Measurements from ENCODE around the gene CYP20A1. TPM values are rescaled to one million over a fixed set of nuclear protein-coding genes. Genes with fewer than 3 reads are reported as not detected.

CYP20A1 gene
- total and polyA plus RNA-seq, 9 of the 15 experiments (the other 6 are each of a cell fraction or from before 2014, with no cell fraction given), result 10.3 to 31.7 (median 12.4) TPM

GRCh38 chr2:203328760-203329540 lies 90.1 kb downstream of the CYP20A1 start (continued):
- TF ChIP-seq YY1 (IDR thresholded peaks at IDR 0.05; ENCODE audit: borderline replicate concordance in 1 of 3, control insufficient read depth in 1 of 3, extremely low read depth in 1 of 3, insufficient read depth in 3 of 3, insufficient read length in 1 of 3, insufficient replicate concordance in 2 of 3, low read depth in 1 of 3, low read length in 2 of 3), result peak in 1 of 3 experiments; percentile 30
- no peak for TF ChIP-seq HLTF (IDR thresholded peaks at IDR 0.05)
- TF ChIP-seq MITF (IDR thresholded peaks at IDR 0.05), result no peak
- no peak for TF ChIP-seq RBM39 (optimal IDR thresholded peaks at IDR 0.05; ENCODE audit: low read depth, low read length)
- TF ChIP-seq CHD7 (IDR thresholded peaks at IDR 0.05; ENCODE audit: low read depth, low read length), result no peak
- peak; percentile 64 to 90 for TF ChIP-seq E2F6 (IDR thresholded peaks at IDR 0.05; ENCODE audit: borderline replicate concordance in 1 of 2, extremely low read depth in 1 of 2, insufficient read depth in 1 of 2, insufficient read length in 1 of 2, low read depth in 1 of 2, low read length in 1 of 2, poor library complexity in 1 of 2, severe bottlenecking in 1 of 2)
- no peak for TF ChIP-seq ZBTB9 (CRISPR knock-in tag; IDR thresholded peaks at IDR 0.05)
- TF ChIP-seq CREB1 (IDR thresholded peaks at IDR 0.05), result no peak; the same call in 1 of the 2 replicates
- no peak for TF ChIP-seq CREB1 (CRISPR knock-in tag; IDR thresholded peaks at IDR 0.05)

Measured in K562 (cell line).